Measurements from ENCODE around the gene C1orf35.

GRCh38 chr1:228144993-228145343, 41.8 kb upstream of the C1orf35 start:
- no peak for TF ChIP-seq POLR2A (IDR thresholded peaks at IDR 0.05)
- TF ChIP-seq CTCF (IDR thresholded peaks at IDR 0.05): no peak
